ENCODE data around the gene AZU1. TPM values are rescaled to one million over a fixed set of nuclear protein-coding genes. Genes with fewer than 3 reads are reported as not detected.

The AZU1 gene
- total RNA-seq, 1 donor = not detected

DNA sequence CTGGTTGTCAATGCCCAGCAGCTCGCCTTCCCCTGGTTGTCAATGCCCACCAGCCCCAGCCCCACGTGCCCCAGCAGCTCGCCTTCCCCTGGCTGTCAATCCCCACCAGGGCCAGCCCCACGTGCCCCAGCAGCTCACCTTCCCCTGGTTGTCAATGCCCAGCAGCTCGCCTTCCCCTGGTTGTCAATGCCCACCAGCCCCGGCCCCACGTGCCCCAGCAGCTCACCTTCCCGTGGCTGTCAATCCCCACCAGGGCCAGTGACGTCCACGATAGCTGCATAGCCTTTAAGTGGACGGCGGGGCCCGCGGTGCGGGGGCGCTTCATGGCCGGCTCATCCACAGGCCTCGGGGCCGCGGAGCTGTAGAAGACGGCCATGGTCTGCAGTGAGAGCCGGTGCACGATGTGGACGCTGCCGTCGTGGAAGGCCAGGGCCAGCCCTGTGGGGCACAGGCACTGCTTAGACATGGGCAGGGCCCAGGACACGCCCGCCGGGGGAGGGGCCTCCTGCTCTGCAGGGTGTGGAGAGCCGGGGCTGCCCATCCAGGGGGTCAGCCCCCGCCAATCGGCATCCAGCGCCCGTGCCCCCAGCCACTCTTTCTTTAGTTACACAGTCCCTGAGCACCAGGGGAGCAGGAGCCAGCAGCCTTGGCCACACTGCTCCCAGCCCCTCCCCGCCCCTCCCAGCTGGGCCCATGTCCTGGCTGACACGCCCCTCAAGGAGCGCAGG lies 52.2 kb downstream of the AZU1 start:
- Histone ChIP-seq H3K79me2 (ENCODE audit: insufficient read depth, low read length) (no peaks in the 10 kb centered on the region), H2AFZ (ENCODE audit: low read length) (no peak overlapping the region), H4K20me1 (ENCODE audit: insufficient read depth, low read length) (no peaks in the 10 kb centered on the region), H3K27me3 (ENCODE audit: insufficient read depth, low read length) (no peaks in the 10 kb centered on the region), H3K9me3 (ENCODE audit: low read depth, low read length) (no peaks in the 10 kb centered on the region), H3K4me2 (ENCODE audit: insufficient read depth, low read length) (no peak overlapping the region), H3K4me3 (ENCODE audit: insufficient read depth, low read length) (no peak overlapping the region), H3K4me1 (ENCODE audit: insufficient read depth, low read length) (no peaks in the 10 kb centered on the region), H3K27ac (ENCODE audit: low read depth, low read length) (no peak overlapping the region), H3K36me3 (ENCODE audit: insufficient read depth, low read length) (peaks cover 24% of the 10 kb centered on the region)
- no peak for DNase-seq (ENCODE audit: insufficient read length, low spot score, missing footprints)
- no peak for TF ChIP-seq CTCF (IDR thresholded peaks at IDR 0.05; ENCODE audit: extremely low read depth, low read depth, low read length)

Small RNAs within 50 kb of the gene (small RNA-seq; reads per million reads assigned to genes)
- gene MIR3187 = not detected

Other genes starting within 250 kb of the AZU1 start
- gene HCN2, start 238.0 kb upstream of the AZU1 start, total RNA-seq = 1.2 and 1.4 TPM in 2 replicates
- 16.6 and 18.6 TPM in 2 replicates for gene POLRMT, start 194.3 kb upstream of the AZU1 start, total RNA-seq
- gene FGF22, start 188.0 kb upstream of the AZU1 start, total RNA-seq = not detected in 2 replicates
- 29.8 and 38.7 TPM in 2 replicates for gene RNF126, start 164.6 kb upstream of the AZU1 start, total RNA-seq
- 32.7 and 52.1 TPM in 2 replicates for gene FSTL3, start 151.4 kb upstream of the AZU1 start, total RNA-seq
- not detected in 2 replicates for gene PRSS57, start 132.4 kb upstream of the AZU1 start, total RNA-seq
- gene PALM, start 118.9 kb upstream of the AZU1 start, total RNA-seq = 9.7 and 10.5 TPM in 2 replicates
- 0.36 and 0.59 TPM in 2 replicates for gene MISP, start 76.7 kb upstream of the AZU1 start, total RNA-seq
- 106 and 124 TPM in 2 replicates for gene PTBP1, start 30.4 kb upstream of the AZU1 start, total RNA-seq
- 0.36 TPM in 1 of 2 replicates, not detected in the other for gene PLPPR3, start 5.9 kb upstream of the AZU1 start, total RNA-seq
- gene PRTN3, start 13.2 kb downstream of the AZU1 start, total RNA-seq = not detected in 2 replicates
- 0.36 and 0.59 TPM in 2 replicates for gene ELANE, start 24.5 kb downstream of the AZU1 start, total RNA-seq
- 8.3 and 19.9 TPM in 2 replicates for gene CFD, start 31.8 kb downstream of the AZU1 start, total RNA-seq
- gene MED16, start 65.3 kb downstream of the AZU1 start, total RNA-seq = 20.6 and 25.0 TPM in 2 replicates
- not detected in 2 replicates for gene RNU6-9, start 65.6 kb downstream of the AZU1 start, total RNA-seq
- gene R3HDM4, start 85.4 kb downstream of the AZU1 start, total RNA-seq = 31.1 and 32.7 TPM in 2 replicates
- not detected in 2 replicates for gene KISS1R, start 89.5 kb downstream of the AZU1 start, total RNA-seq
- 19.4 and 21.7 TPM in 2 replicates for gene ARID3A, start 98.2 kb downstream of the AZU1 start, total RNA-seq
- gene WDR18, start 156.5 kb downstream of the AZU1 start, total RNA-seq = 45.6 and 46.6 TPM in 2 replicates
- gene GRIN3B, start 172.6 kb downstream of the AZU1 start, total RNA-seq = not detected in 2 replicates
- gene TMEM259, start 193.3 kb downstream of the AZU1 start, total RNA-seq = 74.0 and 84.0 TPM in 2 replicates
- gene RNU6-2, start 193.7 kb downstream of the AZU1 start, total RNA-seq = not detected in 2 replicates
- gene CNN2, start 198.8 kb downstream of the AZU1 start, total RNA-seq = 537 and 594 TPM in 2 replicates
- 33.3 and 43.0 TPM in 2 replicates for gene ABCA7, start 212.3 kb downstream of the AZU1 start, total RNA-seq
- 0.59 and 0.72 TPM in 2 replicates for gene ARHGAP45, start 239.3 kb downstream of the AZU1 start, total RNA-seq